H7 (cell line): ENCODE data around the gene SLC4A8. TPM values are rescaled to one million over a fixed set of nuclear protein-coding genes. Genes with fewer than 3 reads are reported as not detected.
A peak's percentile ranks its signal among the peaks of the same experiment; 100 is the strongest.

Experiments
- DNase-seq: peaks from one replicate; pipeline ENCODE4 v3.0.0; 2012
- H3K27me3 ChIP-seq: 2 replicates; pipeline ENCODE4 v1.6.0; 2011; ENCODE audit warnings: mild to moderate bottlenecking, low read length; ENCODE audit not compliant: control insufficient read depth, insufficient read depth
- H3K36me3 ChIP-seq: replicated peaks from 2 replicates; pipeline ENCODE4 v1.5.1; 2011; ENCODE audit warnings: low read length; ENCODE audit not compliant: control insufficient read depth, insufficient read depth
- H3K4me3 ChIP-seq: 2 replicates; pipeline ENCODE4 v1.5.1; 2011; ENCODE audit warnings: low read depth, mild to moderate bottlenecking, control low read depth, low read length, moderate library complexity; ENCODE audit not compliant: insufficient read depth
- total RNA-seq: library from RNA; depleted of rRNA; stranded (reverse); fragments of >200 nt; shearing (Covaris generic); gene quantifications from 2 replicates; pipeline ENCODE4 v1.2.3, GENCODE V29; 2014

SLC4A8 gene
- total RNA-seq, 1 experiment from 2014 or later = 3.9 TPM

GRCh38 chr12:51527966-51528365 is 103.3 kb downstream of the SLC4A8 start:
- H3K36me3 ChIP-seq = no peaks in the 10 kb centered on the region
- H3K27me3 ChIP-seq = no peaks in the 10 kb centered on the region
- no peak overlapping the region for H3K4me3 ChIP-seq
- no peak for DNase-seq

GRCh38 chr12:51528852-51529650 is 104.4 kb downstream of the SLC4A8 start:
- Histone ChIP-seq H3K27me3 (no peaks in the 10 kb centered on the region), H3K4me3 (no peak overlapping the region), H3K36me3 (no peaks in the 10 kb centered on the region)
- no peak for DNase-seq

DNA sequence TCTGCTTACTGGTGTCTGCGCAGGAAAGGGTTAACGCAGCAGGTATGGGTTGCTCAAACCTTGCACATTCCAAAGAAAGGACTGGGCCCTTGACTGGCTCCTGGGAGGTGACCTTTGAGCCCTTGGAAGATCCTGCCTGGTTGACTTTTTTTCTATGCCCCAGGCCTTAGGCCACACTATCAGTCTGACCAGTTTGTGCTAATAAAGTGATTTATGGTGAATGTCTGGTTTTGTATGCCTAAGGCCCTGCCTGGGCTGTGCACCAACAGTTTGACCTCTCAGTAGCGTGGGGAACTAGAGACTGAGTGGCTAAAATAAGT is 105.0 kb downstream of the SLC4A8 start:
- Histone ChIP-seq H3K4me3 (no peak overlapping the region), H3K27me3 (no peaks in the 10 kb centered on the region), H3K36me3 (no peaks in the 10 kb centered on the region)
- no peak for DNase-seq

DNA sequence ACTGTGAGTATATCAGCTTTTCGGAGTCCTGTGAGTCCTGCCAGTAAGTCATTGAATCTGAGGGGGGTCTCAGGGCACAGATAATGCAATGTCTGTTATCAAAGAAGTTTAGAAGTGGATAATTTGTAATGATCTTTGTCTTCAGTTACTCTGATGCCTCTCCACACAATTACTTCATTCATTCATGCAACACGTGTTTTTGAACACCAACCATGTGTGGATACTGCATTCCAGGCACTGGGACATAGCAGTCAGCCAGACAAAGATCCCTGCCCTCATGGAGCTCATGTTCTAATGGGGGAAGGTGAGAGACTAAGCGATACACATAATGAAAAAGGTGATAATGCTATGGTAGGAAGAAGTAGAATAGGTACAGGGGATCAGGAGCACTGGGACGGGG is 105.6 kb downstream of the SLC4A8 start:
- H3K4me3 ChIP-seq = no peak overlapping the region
- no peaks in the 10 kb centered on the region for H3K36me3 ChIP-seq
- DNase-seq = no peak
- H3K27me3 ChIP-seq = no peaks in the 10 kb centered on the region

DNA sequence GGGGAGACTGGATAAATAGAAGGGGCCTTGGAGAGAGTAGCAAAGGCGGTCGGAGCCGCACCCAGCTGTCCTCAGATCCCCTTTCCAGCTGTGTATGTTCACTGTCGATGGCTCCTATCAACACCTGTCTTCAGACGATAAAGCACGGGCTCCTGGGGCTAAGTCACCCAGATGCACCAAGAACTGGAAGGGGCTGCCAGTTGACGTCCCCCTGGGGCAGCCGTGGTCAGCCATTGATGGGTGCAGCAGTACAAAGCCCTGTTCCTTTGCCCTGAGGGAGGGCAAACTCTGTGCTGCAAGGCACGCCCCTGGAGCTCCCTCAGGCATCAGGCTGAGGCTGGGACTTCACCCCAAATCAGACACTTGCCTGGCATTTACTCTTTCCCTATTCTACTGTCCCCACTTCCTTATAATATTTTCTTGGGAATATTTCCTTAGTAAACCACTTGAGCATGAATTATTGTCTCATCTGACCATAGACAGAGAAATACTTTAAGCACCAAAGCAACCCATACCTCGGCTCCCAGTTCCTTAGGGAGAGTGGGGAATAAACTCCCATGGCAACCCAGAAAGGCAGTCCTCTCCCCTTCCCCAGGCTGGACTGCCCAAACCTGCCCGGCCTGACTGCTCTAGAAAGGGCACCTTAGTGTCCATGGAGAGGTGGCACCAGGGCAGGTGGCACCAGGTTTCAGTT is 106.8 kb downstream of the SLC4A8 start:
- Histone ChIP-seq H3K36me3 (no peaks in the 10 kb centered on the region), H3K27me3 (no peaks in the 10 kb centered on the region), H3K4me3 (no peak overlapping the region)
- no peak for DNase-seq

- peak; percentile 84 for DNase-seq
- no peak overlapping the region for H3K4me3 ChIP-seq
Observed at GRCh38 chr12:51531978-51532497, 107.4 kb downstream of the SLC4A8 start.

DNA sequence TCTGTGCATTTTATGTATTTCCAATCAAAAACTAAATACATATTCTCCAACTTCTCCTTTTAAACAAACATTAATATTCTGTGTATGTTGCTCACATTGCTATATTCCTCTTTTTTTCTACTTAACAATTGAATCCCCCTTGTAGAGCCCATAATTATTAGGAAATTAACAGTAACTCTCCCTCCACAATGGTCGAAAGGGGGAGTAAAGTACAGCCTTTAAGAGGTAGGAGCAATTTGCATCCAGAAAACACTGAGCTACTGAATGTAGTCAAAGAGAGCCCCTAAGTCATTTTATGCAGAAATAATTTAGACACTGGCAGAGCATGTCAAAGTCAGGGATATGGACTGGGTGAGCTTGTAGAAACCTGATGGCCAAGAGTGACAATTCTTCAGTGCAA is 109.2 kb downstream of the SLC4A8 start:
- Histone ChIP-seq H3K4me3 (no peak overlapping the region), H3K27me3 (no peaks in the 10 kb centered on the region), H3K36me3 (no peaks in the 10 kb centered on the region)
- DNase-seq = no peak

More at GRCh38 chr12:51531978-51532497, 107.4 kb downstream of the SLC4A8 start:
- Histone ChIP-seq H3K36me3 (no peaks in the 10 kb centered on the region), H3K27me3 (no peaks in the 10 kb centered on the region)

GRCh38 chr12:51534216-51535074 is 109.8 kb downstream of the SLC4A8 start:
- Histone ChIP-seq H3K27me3 (no peaks in the 10 kb centered on the region), H3K4me3 (no peak overlapping the region), H3K36me3 (no peaks in the 10 kb centered on the region)
- DNase-seq = no peak

DNA sequence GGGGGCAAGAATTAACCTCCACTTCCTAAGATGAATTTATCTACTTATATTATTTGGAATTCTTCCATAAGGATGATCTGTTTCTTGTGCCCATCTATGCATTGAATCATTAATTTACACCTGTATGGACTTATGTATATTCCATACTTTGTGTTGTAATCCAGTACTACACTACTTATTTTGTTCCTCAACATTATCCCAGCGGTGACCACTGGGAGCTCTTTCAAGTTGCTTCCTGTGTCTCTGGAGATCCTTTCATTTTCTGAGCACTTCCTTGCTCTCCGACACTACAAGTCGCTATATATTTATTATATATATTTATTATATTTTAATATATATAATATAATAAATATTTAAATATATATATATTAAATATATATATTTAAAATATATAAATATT is 111.5 kb downstream of the SLC4A8 start:
- no peaks in the 10 kb centered on the region for H3K27me3 ChIP-seq
- no peaks in the 10 kb centered on the region for H3K36me3 ChIP-seq
- DNase-seq = no peak
- H3K4me3 ChIP-seq = no peak overlapping the region

- no peak for DNase-seq
- H3K4me3 ChIP-seq = no peak overlapping the region
- no peaks in the 10 kb centered on the region for H3K27me3 ChIP-seq
- H3K36me3 ChIP-seq = no peaks in the 10 kb centered on the region
Observed at GRCh38 chr12:51538149-51538548, 113.5 kb downstream of the SLC4A8 start.

- no peaks in the 10 kb centered on the region for H3K27me3 ChIP-seq
- no peak overlapping the region for H3K4me3 ChIP-seq
- DNase-seq = no peak
- H3K36me3 ChIP-seq = no peaks in the 10 kb centered on the region
Observed at GRCh38 chr12:51538599-51538998, 114.0 kb downstream of the SLC4A8 start.

- Histone ChIP-seq H3K4me3 (no peak overlapping the region), H3K36me3 (no peaks in the 10 kb centered on the region), H3K27me3 (no peaks in the 10 kb centered on the region)
- no peak for DNase-seq
Observed at GRCh38 chr12:51540996-51541395, 116.4 kb downstream of the SLC4A8 start.

DNA sequence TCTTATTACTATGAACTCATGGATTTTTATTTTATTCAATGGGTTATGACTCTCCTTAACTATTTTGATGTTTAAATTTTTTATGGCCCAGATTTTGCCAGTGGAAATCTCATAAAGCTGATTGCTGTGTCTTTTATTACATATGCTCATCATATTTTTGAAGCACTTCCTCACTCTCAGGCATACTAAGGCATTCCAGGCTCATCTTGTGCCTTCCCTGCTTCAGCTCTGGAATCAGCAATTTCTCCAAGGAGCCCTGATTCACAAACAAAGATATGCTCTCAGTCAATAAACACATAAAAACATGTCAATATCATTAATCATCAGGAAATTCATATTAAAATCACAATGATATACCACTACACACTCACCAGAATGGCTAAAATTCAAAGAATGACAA is 121.5 kb downstream of the SLC4A8 start:
- H3K4me3 ChIP-seq = no peak overlapping the region
- H3K36me3 ChIP-seq = no peaks in the 10 kb centered on the region
- DNase-seq = no peak

GRCh38 chr12:51547606-51548005 is 123.0 kb downstream of the SLC4A8 start:
- no peak for DNase-seq
- Histone ChIP-seq H3K27me3 (no peaks in the 10 kb centered on the region), H3K4me3 (no peak overlapping the region), H3K36me3 (no peaks in the 10 kb centered on the region)

More for the DNA sequence above, 121.5 kb downstream of the SLC4A8 start:
- no peaks in the 10 kb centered on the region for H3K27me3 ChIP-seq
